B cell (primary cell): ENCODE results near the gene CLDN20. TPM values are rescaled to one million over a fixed set of nuclear protein-coding genes. Genes with fewer than 3 reads are reported as not detected.

Experiments used
- ATAC-seq: fragments of 200-7000 bp; cut with Tn5 transposase; one replicate; pipeline ENCODE4 v1.10.0; 2021; ENCODE audit warnings: low read depth, mild to moderate bottlenecking, moderate number of reproducible peaks, moderate library complexity
- CTCF ChIA-PET: fragments of 350-600 bp; sonication (Branson Sonifier 250); formaldehyde crosslinking; loops from one replicate; lab custom pipeline; 2021; ENCODE audit warnings: antibody characterized with exemption, inconsistent platforms; lab: Charles Lee
- POLR2A ChIA-PET: fragments of 350-600 bp; sonication (Branson Sonifier 250); formaldehyde crosslinking; loops from one replicate; lab custom pipeline; 2021; ENCODE audit warnings: antibody characterized with exemption; lab: Charles Lee
- DNase-seq: peaks from one replicate; pipeline ENCODE4 v3.0.0; 2013
- H2AFZ ChIP-seq: 2 replicates; pipeline ENCODE4 v1.6.1; 2012; ENCODE audit warnings: mild to moderate bottlenecking, low read depth, low read length; ENCODE audit not compliant: insufficient read depth, poor library complexity, severe bottlenecking
- H3K27ac ChIP-seq, 2 donors: 1 replicate in 1 of 2; 2 replicates in 1 of 2; pipeline ENCODE4 v1.5.1; 2012 to 2013; ENCODE audit warnings: low read length in 2 of 2, mild to moderate bottlenecking in 2 of 2, moderate library complexity in 1 of 2
- H3K27me3 ChIP-seq, 4 experiments: fragments of 200-600 bp in 1 of 4; sonication (generic) in 1 of 4; replicated peaks in 1 of 4; 1 replicate in 2 of 4; 2 replicates in 2 of 4; pipeline versions ENCODE4 v1.6.1 to v1.7.0; 2013 to 2016; ENCODE audit warnings: low read length in 3 of 4, mild to moderate bottlenecking in 2 of 4, mixed read lengths in 1 of 4, moderate library complexity in 1 of 4; ENCODE audit not compliant: insufficient read depth in 4 of 4, control insufficient read depth in 3 of 4; ENCODE audit errors: control extremely low read depth in 1 of 4
- H3K36me3 ChIP-seq, 2 experiments: replicated peaks in 1 of 2; 1 replicate in 1 of 2; 2 replicates in 1 of 2; pipeline versions ENCODE4 v1.6.1 to v1.7.1; 2013; ENCODE audit warnings: low read length in 1 of 2; ENCODE audit not compliant: insufficient read depth in 2 of 2, control insufficient read depth in 1 of 2; ENCODE audit errors: control extremely low read depth in 1 of 2, extremely low read depth in 1 of 2
- H3K4me1 ChIP-seq, 2 donors: fragments of 200-600 bp in 1 of 2; sonication (generic) in 1 of 2; 1 replicate in 1 of 2; 2 replicates in 1 of 2; pipeline versions ENCODE4 v1.5.1 to v1.6.1; 2013 to 2017; ENCODE audit warnings: low read length in 2 of 2; ENCODE audit not compliant: control insufficient read depth in 2 of 2, insufficient read depth in 2 of 2
- H3K4me2 ChIP-seq: replicated peaks from 2 replicates; pipeline ENCODE3; 2012; ENCODE audit warnings: mild to moderate bottlenecking, low read depth, low read length; ENCODE audit not compliant: poor library complexity, severe bottlenecking
- H3K4me3 ChIP-seq, 5 experiments: fragments of 200-600 bp in 1 of 5; sonication (generic) in 1 of 5; 1 replicate in 3 of 5; 2 replicates in 2 of 5; pipeline versions ENCODE4 v1.5.1 to v1.7.0; 2011 to 2016; ENCODE audit warnings: low read length in 4 of 5, mild to moderate bottlenecking in 4 of 5, low read depth in 2 of 5, control low read depth in 1 of 5, moderate library complexity in 1 of 5; ENCODE audit not compliant: insufficient read depth in 1 of 5; ENCODE audit errors: control extremely low read depth in 1 of 5, extremely low read depth in 1 of 5
- H3K79me2 ChIP-seq: fragments of 200-600 bp; sonication (generic); one replicate; pipeline ENCODE4 v1.6.0; 2016; ENCODE audit warnings: low read length; ENCODE audit not compliant: control insufficient read depth, insufficient read depth
- H3K9ac ChIP-seq: fragments of 200-600 bp; sonication (generic); 2 replicates; pipeline ENCODE4 v1.6.1; 2017; ENCODE audit warnings: mild to moderate bottlenecking, low read length, moderate library complexity
- H3K9me3 ChIP-seq, 3 donors: one replicate each; pipeline versions ENCODE4 v1.6.1 to v1.7.1; 2013; ENCODE audit warnings: low read length in 2 of 3; ENCODE audit not compliant: control insufficient read depth in 2 of 3, insufficient read depth in 1 of 3; ENCODE audit errors: control extremely low read depth in 1 of 3
- H4K20me1 ChIP-seq: 2 replicates; pipeline ENCODE4 v1.6.0; 2012; ENCODE audit warnings: mild to moderate bottlenecking, low read length; ENCODE audit not compliant: insufficient read depth, control insufficient read depth, poor library complexity, severe bottlenecking
- H3K27ac Mint-ChIP-seq: one replicate; pipeline ENCODE4 v1.8.0; 2021; ENCODE audit warnings: mixed read lengths
- H3K27me3 Mint-ChIP-seq: one replicate; pipeline ENCODE4 v1.8.0; 2021; ENCODE audit warnings: mixed read lengths
- H3K4me1 Mint-ChIP-seq: one replicate; pipeline ENCODE4 v1.8.0; 2021; ENCODE audit warnings: mixed read lengths
- H3K4me3 Mint-ChIP-seq: one replicate; pipeline ENCODE4 v1.8.0; 2021; ENCODE audit warnings: mixed read lengths
- H3K9me3 Mint-ChIP-seq: one replicate; pipeline ENCODE4 v1.8.0; 2022; ENCODE audit warnings: mixed read lengths; ENCODE audit not compliant: insufficient read depth
- EZH2 ChIP-seq: IDR thresholded peaks from 2 replicates; pipeline ENCODE4 v1.6.1; 2012; ENCODE audit warnings: borderline replicate concordance, low read depth, mild to moderate bottlenecking, moderate library complexity, low read length; ENCODE audit not compliant: insufficient read depth, poor library complexity, severe bottlenecking
- WGBS: methylation state at CpG from one replicate; pipeline ENCODE4 v1.1.5; 2013; ENCODE audit warnings: missing lambda C conversion rate; ENCODE audit not compliant: insufficient coverage; 5-methylcytosine and 5-hydroxymethylcytosine counted together
- intact Hi-C: fragments of 100-400 bp; cut with micrococcal nuclease; formaldehyde crosslinking; loops from one replicate; pipeline ENCODE4 v1.10.0; 2022
- polyA plus RNA-seq: library from polyadenylated mRNA; depleted of rRNA; stranded (reverse); fragments of >200 nt; gene quantifications from 2 replicates; pipeline ENCODE4 v1.2.3, GENCODE V29; 2012
- total RNA-seq, 2 donors: library from RNA; stranded (reverse); fragments of 120-200 nt in 1 of 2; gene quantifications; 1 replicate in 1 of 2; 2 replicates in 1 of 2; pipeline versions ENCODE4 v1.2.3 to v1.2.4, GENCODE V29; 2013 to 2022
- TF ChIP-seq, protein P1 (sequence below): fragments of 200-600 bp; IDR thresholded peaks from one replicate; pipeline ENCODE4 v1.8.0; 2022; ENCODE audit warnings: antibody characterized with exemption, mild to moderate bottlenecking

Gene CLDN20
- total and polyA plus RNA-seq, 2 donors (not counting 1 experiment from before 2014, with no cell fraction given) = not detected

DNA sequence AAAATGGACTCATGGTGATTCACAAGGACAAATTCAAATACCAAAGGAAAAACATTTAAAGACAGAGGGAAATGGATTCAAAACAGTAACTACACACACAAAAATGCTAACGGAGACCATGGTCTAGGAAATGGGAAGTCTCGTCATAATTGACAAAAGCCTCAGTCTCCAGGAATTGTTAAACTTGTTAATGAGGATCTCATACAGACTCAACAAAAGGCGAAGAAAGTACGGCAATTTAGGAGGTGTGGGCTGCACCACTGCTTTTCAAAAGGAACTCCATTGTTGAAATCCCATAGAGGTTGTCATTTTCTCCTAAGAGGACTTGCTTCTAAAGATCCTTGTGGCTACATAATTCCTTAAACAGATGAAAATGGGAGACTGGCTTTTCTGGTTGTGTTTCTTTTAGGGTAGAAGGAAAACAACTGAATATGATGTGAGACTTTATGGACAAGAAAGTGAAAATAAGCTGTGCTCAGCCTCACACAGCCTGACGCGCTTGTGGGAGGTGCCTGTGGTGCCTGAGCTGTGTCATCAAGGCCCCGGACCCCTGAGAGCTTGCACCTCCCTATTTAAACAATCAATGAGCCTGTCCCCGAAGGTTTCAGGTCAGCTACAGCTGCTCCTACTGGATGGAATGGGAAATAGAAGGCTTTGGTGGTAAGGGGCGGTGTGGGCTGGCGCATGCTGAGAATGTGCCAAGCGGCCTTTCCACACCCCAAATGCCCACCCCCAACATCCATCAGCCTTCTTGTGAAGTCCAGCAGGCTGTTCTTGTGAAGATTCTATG lies 2.5 kb upstream of the CLDN20 start:
- no peak overlapping the region for H3K4me3 ChIP-seq
- no peaks in the 10 kb centered on the region for H4K20me1 ChIP-seq
- no peaks in the 10 kb centered on the region for H3K27me3 ChIP-seq
- no peak for TF ChIP-seq EZH2
- TF ChIP-seq, protein P1, sequence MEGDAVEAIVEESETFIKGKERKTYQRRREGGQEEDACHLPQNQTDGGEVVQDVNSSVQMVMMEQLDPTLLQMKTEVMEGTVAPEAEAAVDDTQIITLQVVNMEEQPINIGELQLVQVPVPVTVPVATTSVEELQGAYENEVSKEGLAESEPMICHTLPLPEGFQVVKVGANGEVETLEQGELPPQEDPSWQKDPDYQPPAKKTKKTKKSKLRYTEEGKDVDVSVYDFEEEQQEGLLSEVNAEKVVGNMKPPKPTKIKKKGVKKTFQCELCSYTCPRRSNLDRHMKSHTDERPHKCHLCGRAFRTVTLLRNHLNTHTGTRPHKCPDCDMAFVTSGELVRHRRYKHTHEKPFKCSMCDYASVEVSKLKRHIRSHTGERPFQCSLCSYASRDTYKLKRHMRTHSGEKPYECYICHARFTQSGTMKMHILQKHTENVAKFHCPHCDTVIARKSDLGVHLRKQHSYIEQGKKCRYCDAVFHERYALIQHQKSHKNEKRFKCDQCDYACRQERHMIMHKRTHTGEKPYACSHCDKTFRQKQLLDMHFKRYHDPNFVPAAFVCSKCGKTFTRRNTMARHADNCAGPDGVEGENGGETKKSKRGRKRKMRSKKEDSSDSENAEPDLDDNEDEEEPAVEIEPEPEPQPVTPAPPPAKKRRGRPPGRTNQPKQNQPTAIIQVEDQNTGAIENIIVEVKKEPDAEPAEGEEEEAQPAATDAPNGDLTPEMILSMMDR = no peak
- H3K4me1 ChIP-seq = peaks cover 3 to 5% of the 10 kb centered on the region in 2 donors
- no peak overlapping the region for H3K4me2 ChIP-seq
- ChIA-PET CTCF (interaction anchor here (1.4 kb wide), 1 partner anchor 13 kb away, joined by 4 read pairs; no protein-coding TSS in a partner anchor), POLR2A (no interaction called here)
- H3K9me3 ChIP-seq = no peaks in the 10 kb centered on the region
- no peak overlapping the region for H2AFZ ChIP-seq
- Mint-ChIP-seq H3K27ac (no peak overlapping the region), H3K4me1 (peaks cover 11% of the 10 kb centered on the region), H3K9me3 (no peaks in the 10 kb centered on the region), H3K27me3 (no peaks in the 10 kb centered on the region), H3K4me3 (no peak overlapping the region)
- peaks cover 20 to 66% of the 10 kb centered on the region in 2 experiments for H3K36me3 ChIP-seq
- no peak overlapping the region for H3K9ac ChIP-seq
- 94% methylated on average over 2 of the region's 11 CpGs for WGBS
- ATAC-seq (no peak), DNase-seq (no peak)
- intact Hi-C loops = no loop called here
- no peak overlapping the region for H3K27ac ChIP-seq
- no peaks in the 10 kb centered on the region for H3K79me2 ChIP-seq

DNA sequence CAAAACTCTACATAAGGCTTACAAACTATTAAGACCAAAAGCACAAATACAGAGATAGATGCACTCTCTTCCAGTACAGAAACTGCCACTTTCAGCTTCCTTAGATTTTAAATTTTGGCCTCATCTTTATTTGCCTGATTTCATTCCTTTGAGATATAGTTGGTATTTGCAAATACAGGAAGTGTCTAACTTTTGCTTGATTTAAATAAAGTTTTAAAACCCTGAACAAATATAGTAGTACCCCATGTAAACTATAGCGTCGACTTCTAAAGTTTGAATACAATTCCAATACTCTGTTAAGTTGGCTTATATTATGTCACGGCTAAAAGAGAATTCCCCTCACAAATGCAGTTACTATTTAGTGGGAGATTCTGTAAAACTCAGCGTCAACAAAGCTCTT lies 1.2 kb upstream of the CLDN20 start:
- Histone ChIP-seq H2AFZ (no peak overlapping the region), H3K36me3 (peaks cover 21 to 59% of the 10 kb centered on the region in 2 experiments), H3K27me3 (no peaks in the 10 kb centered on the region), H3K9ac (no peak overlapping the region), H3K27ac (no peak overlapping the region), H3K79me2 (no peaks in the 10 kb centered on the region), H4K20me1 (no peaks in the 10 kb centered on the region), H3K9me3 (no peaks in the 10 kb centered on the region), H3K4me2 (no peak overlapping the region), H3K4me1 (peaks cover 3 to 5% of the 10 kb centered on the region in 2 donors), H3K4me3 (no peak overlapping the region)
- intact Hi-C loops = no loop called here
- POLR2A ChIA-PET = no interaction called here
- no CpG with 5 or more reads among the region's 4 CpGs for WGBS
- H3K27me3 Mint-ChIP-seq = no peaks in the 10 kb centered on the region
- H3K27ac Mint-ChIP-seq = peak overlapping the region; percentile 16
- peaks cover 11% of the 10 kb centered on the region for H3K4me1 Mint-ChIP-seq
- ATAC-seq = no peak
- H3K4me3 Mint-ChIP-seq = no peak overlapping the region
- DNase-seq = no peak
- no peak for TF ChIP-seq EZH2
- H3K9me3 Mint-ChIP-seq = no peaks in the 10 kb centered on the region
- CTCF ChIA-PET = no interaction called here
